ENCODE data around the gene ECT2L. TPM values are rescaled to one million over a fixed set of nuclear protein-coding genes. Genes with fewer than 3 reads are reported as not detected.

ECT2L gene
- polyA plus RNA-seq, 1 experiment: 0.01 TPM

GRCh38 chr6:138882369-138883017 lies 86.6 kb downstream of the ECT2L start:
- H3K9me3 ChIP-seq (ENCODE audit: control insufficient read depth, insufficient read depth, low read length): no peaks in the 10 kb centered on the region
- POLR2A ChIA-PET: no interaction called here
- H3K27ac ChIP-seq (ENCODE audit: low read depth, low read length): no peak overlapping the region
- no peak overlapping the region for H3K4me3 ChIP-seq (ENCODE audit: low read depth, low read length)
- TF ChIP-seq, protein P1, sequence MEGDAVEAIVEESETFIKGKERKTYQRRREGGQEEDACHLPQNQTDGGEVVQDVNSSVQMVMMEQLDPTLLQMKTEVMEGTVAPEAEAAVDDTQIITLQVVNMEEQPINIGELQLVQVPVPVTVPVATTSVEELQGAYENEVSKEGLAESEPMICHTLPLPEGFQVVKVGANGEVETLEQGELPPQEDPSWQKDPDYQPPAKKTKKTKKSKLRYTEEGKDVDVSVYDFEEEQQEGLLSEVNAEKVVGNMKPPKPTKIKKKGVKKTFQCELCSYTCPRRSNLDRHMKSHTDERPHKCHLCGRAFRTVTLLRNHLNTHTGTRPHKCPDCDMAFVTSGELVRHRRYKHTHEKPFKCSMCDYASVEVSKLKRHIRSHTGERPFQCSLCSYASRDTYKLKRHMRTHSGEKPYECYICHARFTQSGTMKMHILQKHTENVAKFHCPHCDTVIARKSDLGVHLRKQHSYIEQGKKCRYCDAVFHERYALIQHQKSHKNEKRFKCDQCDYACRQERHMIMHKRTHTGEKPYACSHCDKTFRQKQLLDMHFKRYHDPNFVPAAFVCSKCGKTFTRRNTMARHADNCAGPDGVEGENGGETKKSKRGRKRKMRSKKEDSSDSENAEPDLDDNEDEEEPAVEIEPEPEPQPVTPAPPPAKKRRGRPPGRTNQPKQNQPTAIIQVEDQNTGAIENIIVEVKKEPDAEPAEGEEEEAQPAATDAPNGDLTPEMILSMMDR (IDR thresholded peaks at IDR 0.05; ENCODE audit: low read depth, low read length): no peak
- DNase-seq (ENCODE audit: low read depth, low spot score): no peak
- CTCF ChIA-PET: no interaction called here
- no peaks in the 10 kb centered on the region for H3K27me3 ChIP-seq (ENCODE audit: control insufficient read depth, insufficient read depth, low read length)

DNA sequence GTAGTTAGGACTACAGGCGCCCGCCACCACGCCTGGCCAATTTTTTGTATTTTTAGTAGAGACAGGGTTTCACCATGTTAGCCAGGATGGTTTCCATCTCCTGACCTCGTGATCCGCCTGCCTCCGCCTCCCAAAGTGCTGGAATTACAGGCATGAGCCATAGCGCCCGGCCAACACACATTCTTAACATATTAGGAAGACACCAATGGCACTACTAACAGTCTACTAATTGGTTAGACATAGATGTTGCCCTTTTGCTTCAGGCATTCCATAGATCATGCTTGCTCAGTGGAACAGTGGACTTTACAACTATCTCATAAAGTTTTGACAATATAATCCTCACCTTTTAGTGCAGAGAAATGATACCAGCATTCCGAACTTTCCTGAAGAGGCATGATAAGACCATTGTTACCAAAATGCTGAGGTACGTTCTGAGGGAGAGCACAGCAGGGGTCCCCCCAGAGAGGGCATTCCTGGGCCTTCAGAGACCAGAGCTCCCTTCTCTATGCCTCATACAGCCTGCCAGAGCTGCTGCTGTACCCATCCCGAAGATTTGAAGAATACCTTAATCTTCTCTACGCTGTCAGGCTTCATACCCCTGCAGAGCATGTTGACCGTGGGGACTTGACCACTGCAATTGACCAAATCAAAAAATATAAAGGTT lies 89.4 kb downstream of the ECT2L start:
- CTCF ChIA-PET: no interaction called here

GRCh38 chr6:138891255-138891986 lies 95.5 kb downstream of the ECT2L start:
- H3K9me3 ChIP-seq (ENCODE audit: control insufficient read depth, insufficient read depth, low read length): no peaks in the 10 kb centered on the region
- no peak overlapping the region for H3K4me3 ChIP-seq (ENCODE audit: low read depth, low read length)
- H3K27me3 ChIP-seq (ENCODE audit: control insufficient read depth, insufficient read depth, low read length): no peaks in the 10 kb centered on the region
- TF ChIP-seq, protein P1 (IDR thresholded peaks at IDR 0.05; ENCODE audit: low read depth, low read length): no peak
- ChIA-PET CTCF (no interaction called here), POLR2A (no interaction called here)
- no peak for DNase-seq (ENCODE audit: low read depth, low spot score)
- no peak overlapping the region for H3K27ac ChIP-seq (ENCODE audit: low read depth, low read length)

More for the DNA sequence above, 89.4 kb downstream of the ECT2L start:
- TF ChIP-seq, protein P1 (IDR thresholded peaks at IDR 0.05; ENCODE audit: low read depth, low read length): no peak
- Histone ChIP-seq H3K9me3 (ENCODE audit: control insufficient read depth, insufficient read depth, low read length) (no peaks in the 10 kb centered on the region), H3K27me3 (ENCODE audit: control insufficient read depth, insufficient read depth, low read length) (no peaks in the 10 kb centered on the region), H3K27ac (ENCODE audit: low read depth, low read length) (no peak overlapping the region), H3K4me3 (ENCODE audit: low read depth, low read length) (no peak overlapping the region)
- DNase-seq (ENCODE audit: low read depth, low spot score): no peak
- POLR2A ChIA-PET: no interaction called here

DNA sequence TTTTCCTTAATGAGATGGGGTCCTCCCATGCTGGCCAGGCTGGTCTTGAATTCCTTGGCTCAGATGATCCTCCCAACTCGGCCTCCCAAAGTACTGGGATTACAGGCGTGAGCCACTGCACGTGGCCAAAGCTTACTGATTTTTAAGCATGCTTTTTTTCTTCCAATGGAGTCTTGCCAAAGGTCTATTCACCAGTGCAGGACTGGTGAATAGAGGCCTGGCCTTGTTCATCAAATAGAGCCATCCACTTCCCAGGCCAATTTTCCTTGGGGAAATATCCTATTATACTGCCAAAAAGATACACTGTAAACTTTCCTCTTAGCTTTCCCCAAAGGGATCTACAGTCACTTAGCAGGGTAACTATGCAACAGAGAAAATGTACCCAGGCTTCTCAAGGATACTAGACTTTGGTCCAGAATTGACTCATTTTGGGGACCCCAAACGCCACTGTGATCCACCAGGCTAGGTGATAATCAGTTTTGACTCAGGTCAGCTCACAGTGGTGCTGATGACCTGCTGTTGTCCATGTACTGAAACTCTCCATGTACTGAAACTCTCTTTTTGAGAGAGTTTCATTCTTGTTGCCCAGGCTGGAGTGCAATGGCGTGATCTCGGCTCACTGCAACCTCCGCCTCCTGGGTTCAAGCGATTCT lies 100.3 kb downstream of the ECT2L start:
- TF ChIP-seq, protein P1 (IDR thresholded peaks at IDR 0.05; ENCODE audit: low read depth, low read length): no peak
- H3K9me3 ChIP-seq (ENCODE audit: control insufficient read depth, insufficient read depth, low read length): no peaks in the 10 kb centered on the region
- DNase-seq (ENCODE audit: low read depth, low spot score): no peak
- ChIA-PET POLR2A (no interaction called here), CTCF (interaction anchor here (0.6 kb wide), 1 partner anchor 69 kb away, joined by 3 read pairs; no protein-coding TSS in a partner anchor)
- no peak overlapping the region for H3K4me3 ChIP-seq (ENCODE audit: low read depth, low read length)
- no peaks in the 10 kb centered on the region for H3K27me3 ChIP-seq (ENCODE audit: control insufficient read depth, insufficient read depth, low read length)
- no peak overlapping the region for H3K27ac ChIP-seq (ENCODE audit: low read depth, low read length)
